ENCODE data around the gene CACNB3. TPM values are rescaled to one million over a fixed set of nuclear protein-coding genes. Genes with fewer than 3 reads are reported as not detected.
A peak's percentile ranks its signal among the peaks of the same experiment; 100 is the strongest.

The CACNB3 gene
- total and polyA plus RNA-seq, 9 of the 15 experiments (the other 6 are each of a cell fraction or from before 2014, with no cell fraction given) = 0.24 to 2.0 (median 1.5) TPM

DNA sequence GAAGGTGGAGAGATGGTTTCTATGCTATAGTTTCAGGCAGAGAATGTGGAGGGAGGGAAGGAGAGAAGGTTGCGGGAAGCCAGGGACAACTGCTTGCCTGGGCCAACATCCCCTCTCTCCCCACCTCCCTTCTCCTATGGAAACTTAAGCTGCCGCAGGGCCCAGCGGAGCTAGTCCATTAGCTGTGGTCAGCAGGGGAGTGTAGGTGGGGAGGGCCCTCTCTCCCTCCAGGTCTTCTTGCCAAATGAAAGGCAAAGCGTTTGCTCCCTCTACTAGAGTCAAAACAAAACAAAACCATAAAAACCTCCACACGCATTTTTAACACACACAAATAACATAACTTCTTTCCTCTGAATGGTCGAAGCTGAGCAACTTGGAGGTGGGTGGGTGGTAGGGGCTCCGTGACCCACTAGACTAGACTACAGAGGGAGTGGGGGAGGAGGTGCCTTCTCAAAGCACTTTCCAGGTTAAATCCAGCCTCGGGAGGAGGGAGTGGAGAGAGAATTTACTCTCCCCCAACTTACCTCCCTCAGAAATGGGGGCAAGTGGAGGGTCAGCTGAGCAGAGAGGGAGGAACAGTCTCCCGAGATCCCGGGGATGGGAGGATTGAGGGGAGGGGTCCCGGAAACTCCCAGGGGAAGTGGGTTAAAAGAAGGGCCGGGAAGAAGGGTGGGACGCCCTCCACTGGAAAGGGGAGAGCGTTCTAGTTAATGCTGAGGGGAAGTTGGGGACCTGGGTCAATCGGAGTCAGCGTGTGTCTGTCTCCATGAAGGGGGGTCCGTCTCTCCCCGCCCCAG is 4.6 kb upstream of the CACNB3 start:
- ATAC-seq = peak; percentile 2; the same call in 2 of the 3 replicates
- ChIA-PET CTCF (ENCODE audit: low intra/inter-chr PET ratio) (interaction anchor here (0.7 to 2.1 kb wide), 4 partner anchors 60 to 174 kb away, joined by 3 to 9 read pairs (median 4); no protein-coding TSS in a partner anchor), POLR2A (interaction anchor here (0.6 to 1.4 kb wide), 3 partner anchors 10 to 18 kb away, joined by 3 to 5 read pairs (median 4); no protein-coding TSS in a partner anchor)
- peaks cover 0 to 7% of the 10 kb centered on the region in 2 experiments; a peak in 1 of 5 replicates for H3K27me3 ChIP-seq (ENCODE audit: control insufficient read depth in 2 of 2, insufficient read depth in 2 of 2, low read length in 2 of 2)
- no peak for DNase-seq (ENCODE audit: extremely low read depth in 1 of 4, low spot score in 3 of 4)
- peak overlapping the region; percentile 79 to 91 for H3K9ac ChIP-seq (ENCODE audit: insufficient read depth in 1 of 2, low read depth in 2 of 2, low read length in 2 of 2)
- H2AFZ ChIP-seq (ENCODE audit: low read depth, low read length) = peak overlapping the region; percentile 99
- H3K4me2 ChIP-seq (ENCODE audit: insufficient read depth, low read length) = peak overlapping the region; percentile 84
- no peaks in the 10 kb centered on the region for H3K9me3 ChIP-seq (replicated peaks; ENCODE audit: control insufficient read depth, insufficient read depth, low read depth, low read length)
- H3K27ac ChIP-seq (ENCODE audit: extremely low read depth, low read depth, low read length) = peak overlapping the region; percentile 55; the same call in 2 of the 3 replicates
- in situ Hi-C loops (cut with MboI) (no loop called here), intact Hi-C loops (cut with micrococcal nuclease) (loop anchor here (2.0 kb wide), 2 partner anchors 39 to 77 kb away; partner anchors contain the start of gene DDX23)
- 30% methylated on average over 16 of the region's 18 CpGs for WGBS (ENCODE audit: insufficient coverage, low coverage, missing lambda C conversion rate)
- FAIRE-seq = peak; percentile 74
- H3K4me1 ChIP-seq (replicated peaks in 1 of 2; ENCODE audit: control insufficient read depth in 2 of 2, insufficient read depth in 2 of 2, low read length in 2 of 2) = peaks cover 4 to 33% of the 10 kb centered on the region in 2 experiments; a peak in 3 of 5 replicates
- H3K4me3 ChIP-seq = peak overlapping the region; percentile 65
- no peaks in the 10 kb centered on the region for H3K79me2 ChIP-seq (ENCODE audit: control insufficient read depth, insufficient read depth, low read length)
- no peaks in the 10 kb centered on the region for H3K36me3 ChIP-seq (ENCODE audit: control insufficient read depth, insufficient read depth, low read length)
- no peaks in the 10 kb centered on the region for H3K9me1 ChIP-seq (ENCODE audit: control insufficient read depth, insufficient read depth, low read length)
- no peaks in the 10 kb centered on the region for H4K20me1 ChIP-seq (replicated peaks; ENCODE audit: control insufficient read depth, insufficient read depth, low read length)
- BruUV-seq (replicated peaks) = no TSS peak
- TF ChIP-seq EZH2 (IDR thresholded peaks at IDR 0.05; ENCODE audit: borderline replicate concordance, low read depth, low read length) (no peak), ZNF124 (CRISPR knock-in tag; IDR thresholded peaks at IDR 0.05) (no peak), MTA3 (IDR thresholded peaks at IDR 0.05; ENCODE audit: borderline replicate concordance) (no peak), TEAD4 (IDR thresholded peaks at IDR 0.05; ENCODE audit: low read length) (no peak), TEAD4 (CRISPR knock-in tag; IDR thresholded peaks at IDR 0.05; ENCODE audit: borderline replicate concordance) (no peak), NR2C1 (IDR thresholded peaks at IDR 0.05) (no peak), NR2C1 (tag; IDR thresholded peaks at IDR 0.05) (no peak), CHD4 (IDR thresholded peaks at IDR 0.05; ENCODE audit: insufficient read depth, insufficient replicate concordance, low read depth, low read length, poor library complexity, severe bottlenecking) (peak; percentile 4)
- TF ChIP-seq, protein P1, sequence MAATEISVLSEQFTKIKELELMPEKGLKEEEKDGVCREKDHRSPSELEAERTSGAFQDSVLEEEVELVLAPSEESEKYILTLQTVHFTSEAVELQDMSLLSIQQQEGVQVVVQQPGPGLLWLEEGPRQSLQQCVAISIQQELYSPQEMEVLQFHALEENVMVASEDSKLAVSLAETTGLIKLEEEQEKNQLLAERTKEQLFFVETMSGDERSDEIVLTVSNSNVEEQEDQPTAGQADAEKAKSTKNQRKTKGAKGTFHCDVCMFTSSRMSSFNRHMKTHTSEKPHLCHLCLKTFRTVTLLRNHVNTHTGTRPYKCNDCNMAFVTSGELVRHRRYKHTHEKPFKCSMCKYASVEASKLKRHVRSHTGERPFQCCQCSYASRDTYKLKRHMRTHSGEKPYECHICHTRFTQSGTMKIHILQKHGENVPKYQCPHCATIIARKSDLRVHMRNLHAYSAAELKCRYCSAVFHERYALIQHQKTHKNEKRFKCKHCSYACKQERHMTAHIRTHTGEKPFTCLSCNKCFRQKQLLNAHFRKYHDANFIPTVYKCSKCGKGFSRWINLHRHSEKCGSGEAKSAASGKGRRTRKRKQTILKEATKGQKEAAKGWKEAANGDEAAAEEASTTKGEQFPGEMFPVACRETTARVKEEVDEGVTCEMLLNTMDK (IDR thresholded peaks at IDR 0.05; ENCODE audit: borderline replicate concordance, insufficient read depth, low read depth, low read length, poor library complexity, severe bottlenecking) = peak; percentile 0
- TF ChIP-seq, protein P2, sequence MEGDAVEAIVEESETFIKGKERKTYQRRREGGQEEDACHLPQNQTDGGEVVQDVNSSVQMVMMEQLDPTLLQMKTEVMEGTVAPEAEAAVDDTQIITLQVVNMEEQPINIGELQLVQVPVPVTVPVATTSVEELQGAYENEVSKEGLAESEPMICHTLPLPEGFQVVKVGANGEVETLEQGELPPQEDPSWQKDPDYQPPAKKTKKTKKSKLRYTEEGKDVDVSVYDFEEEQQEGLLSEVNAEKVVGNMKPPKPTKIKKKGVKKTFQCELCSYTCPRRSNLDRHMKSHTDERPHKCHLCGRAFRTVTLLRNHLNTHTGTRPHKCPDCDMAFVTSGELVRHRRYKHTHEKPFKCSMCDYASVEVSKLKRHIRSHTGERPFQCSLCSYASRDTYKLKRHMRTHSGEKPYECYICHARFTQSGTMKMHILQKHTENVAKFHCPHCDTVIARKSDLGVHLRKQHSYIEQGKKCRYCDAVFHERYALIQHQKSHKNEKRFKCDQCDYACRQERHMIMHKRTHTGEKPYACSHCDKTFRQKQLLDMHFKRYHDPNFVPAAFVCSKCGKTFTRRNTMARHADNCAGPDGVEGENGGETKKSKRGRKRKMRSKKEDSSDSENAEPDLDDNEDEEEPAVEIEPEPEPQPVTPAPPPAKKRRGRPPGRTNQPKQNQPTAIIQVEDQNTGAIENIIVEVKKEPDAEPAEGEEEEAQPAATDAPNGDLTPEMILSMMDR (IDR thresholded peaks at IDR 0.05 in 2 of 3, conservative IDR thresholded peaks at IDR 0.05 in 1 of 3; ENCODE audit: insufficient read depth in 2 of 3, low read depth in 1 of 3, low read length in 3 of 3) = peak in 1 of 3 experiments; percentile 14; a peak in 3 of 6 replicates
- TF ChIP-seq, protein P3, sequence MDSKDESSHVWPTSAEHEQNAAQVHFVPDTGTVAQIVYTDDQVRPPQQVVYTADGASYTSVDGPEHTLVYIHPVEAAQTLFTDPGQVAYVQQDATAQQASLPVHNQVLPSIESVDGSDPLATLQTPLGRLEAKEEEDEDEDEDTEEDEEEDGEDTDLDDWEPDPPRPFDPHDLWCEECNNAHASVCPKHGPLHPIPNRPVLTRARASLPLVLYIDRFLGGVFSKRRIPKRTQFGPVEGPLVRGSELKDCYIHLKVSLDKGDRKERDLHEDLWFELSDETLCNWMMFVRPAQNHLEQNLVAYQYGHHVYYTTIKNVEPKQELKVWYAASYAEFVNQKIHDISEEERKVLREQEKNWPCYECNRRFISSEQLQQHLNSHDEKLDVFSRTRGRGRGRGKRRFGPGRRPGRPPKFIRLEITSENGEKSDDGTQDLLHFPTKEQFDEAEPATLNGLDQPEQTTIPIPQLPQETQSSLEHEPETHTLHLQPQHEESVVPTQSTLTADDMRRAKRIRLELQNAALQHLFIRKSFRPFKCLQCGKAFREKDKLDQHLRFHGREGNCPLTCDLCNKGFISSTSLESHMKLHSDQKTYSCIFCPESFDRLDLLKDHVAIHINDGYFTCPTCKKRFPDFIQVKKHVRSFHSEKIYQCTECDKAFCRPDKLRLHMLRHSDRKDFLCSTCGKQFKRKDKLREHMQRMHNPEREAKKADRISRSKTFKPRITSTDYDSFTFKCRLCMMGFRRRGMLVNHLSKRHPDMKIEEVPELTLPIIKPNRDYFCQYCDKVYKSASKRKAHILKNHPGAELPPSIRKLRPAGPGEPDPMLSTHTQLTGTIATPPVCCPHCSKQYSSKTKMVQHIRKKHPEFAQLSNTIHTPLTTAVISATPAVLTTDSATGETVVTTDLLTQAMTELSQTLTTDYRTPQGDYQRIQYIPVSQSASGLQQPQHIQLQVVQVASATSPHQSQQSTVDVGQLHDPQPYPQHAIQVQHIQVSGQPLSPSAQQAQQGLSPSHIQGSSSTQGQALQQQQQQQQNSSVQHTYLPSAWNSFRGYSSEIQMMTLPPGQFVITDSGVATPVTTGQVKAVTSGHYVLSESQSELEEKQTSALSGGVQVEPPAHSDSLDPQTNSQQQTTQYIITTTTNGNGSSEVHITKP (IDR thresholded peaks at IDR 0.05; ENCODE audit: partially characterized antibody) = peak; percentile 79
